Thoracic aorta (tissue), 2 donors: Measurements from ENCODE around the gene TRIM13. TPM values are rescaled to one million over a fixed set of nuclear protein-coding genes. Genes with fewer than 3 reads are reported as not detected.
"Not testable (repeated sequence)": the region's sequence is repeated elsewhere in the genome, so short reads cannot be mapped to it uniquely, and the experiment has no call there.

ENCODE experiments used
- ATAC-seq: fragments of 150-250 bp; one replicate; pipeline ENCODE4 v1.8.0; 2017; ENCODE audit warnings: low read depth; ENCODE audit not compliant: insufficient number of reproducible peaks, low FRiP score
- DNase-seq: peaks from one replicate; pipeline ENCODE4 v3.0.0-alpha.2; 2020; ENCODE audit warnings: low spot score
- H3K27ac ChIP-seq, 2 donors: fragments of 200-600 bp; sonication (generic); 1 replicate in 1 of 2; 2 replicates in 1 of 2; pipeline ENCODE4 v1.5.1; 2016; ENCODE audit warnings: mild to moderate bottlenecking in 2 of 2, moderate library complexity in 2 of 2
- H3K27me3 ChIP-seq: fragments of 200-600 bp; sonication (generic); replicated peaks from 2 replicates; pipeline ENCODE4 v1.6.0; 2016; ENCODE audit warnings: mild to moderate bottlenecking; ENCODE audit not compliant: insufficient read depth
- H3K36me3 ChIP-seq: fragments of 200-600 bp; sonication (generic); one replicate; pipeline ENCODE4 v1.5.1; 2016
- H3K4me1 ChIP-seq, 2 donors: fragments of 200-600 bp; sonication (generic); 1 replicate in 1 of 2; 2 replicates in 1 of 2; pipeline versions ENCODE4 v1.5.1 to v1.6.0; 2016; ENCODE audit warnings: low read depth in 2 of 2, mild to moderate bottlenecking in 1 of 2; ENCODE audit not compliant: control insufficient read depth in 1 of 2
- H3K4me3 ChIP-seq: fragments of 200-600 bp; sonication (generic); 2 replicates; pipeline ENCODE4 v1.5.1; 2016; ENCODE audit warnings: mild to moderate bottlenecking
- H3K9me3 ChIP-seq: fragments of 200-600 bp; sonication (generic); 2 replicates; pipeline ENCODE4 v1.5.1; 2016
- CTCF ChIP-seq: fragments of 200-600 bp; sonication (generic); IDR thresholded peaks from one replicate; pipeline ENCODE4 v1.5.1; 2019; ENCODE audit warnings: antibody characterized with exemption
- total RNA-seq, 2 donors: library from RNA; depleted of rRNA; stranded (reverse); fragments of >200 nt; gene quantifications; one replicate each; pipeline versions ENCODE4 v1.1.0 to v1.2.3, GENCODE V29; 2016

The TRIM13 gene
- total RNA-seq, 2 donors from 2014 or later = 22.4 to 24.4 TPM

GRCh38 chr13:50060718-50061117 is 63.9 kb downstream of the TRIM13 start:
- no peak for TF ChIP-seq CTCF
- H3K27ac ChIP-seq = no peak overlapping the region
- H3K4me3 ChIP-seq = no peak overlapping the region
- H3K9me3 ChIP-seq = no peaks in the 10 kb centered on the region
- DNase-seq = no peak
- ATAC-seq = no peak
- no peaks in the 10 kb centered on the region for H3K36me3 ChIP-seq
- H3K4me1 ChIP-seq = peaks cover 0 to 2% of the 10 kb centered on the region in 2 donors
- no peaks in the 10 kb centered on the region for H3K27me3 ChIP-seq

GRCh38 chr13:50062336-50062735 is 65.5 kb downstream of the TRIM13 start:
- not testable (repeated sequence) for DNase-seq, H3K9me3 ChIP-seq, H3K27me3 ChIP-seq, H3K27ac ChIP-seq, ATAC-seq, H3K4me3 ChIP-seq, H3K36me3 ChIP-seq
- H3K4me1 ChIP-seq = peaks cover 0 to 12% of the 10 kb centered on the region in 2 donors

GRCh38 chr13:50065712-50066111 is 68.9 kb downstream of the TRIM13 start:
- H3K4me1 ChIP-seq = peaks cover 17 to 40% of the 10 kb centered on the region in 2 donors
- no peak overlapping the region for H3K27ac ChIP-seq
- no peak for DNase-seq
- H3K9me3 ChIP-seq = no peaks in the 10 kb centered on the region
- no peak for TF ChIP-seq CTCF
- no peak for ATAC-seq
- no peaks in the 10 kb centered on the region for H3K36me3 ChIP-seq
- no peak overlapping the region for H3K4me3 ChIP-seq
- H3K27me3 ChIP-seq = no peaks in the 10 kb centered on the region

Other genes with a start within 250 kb of the TRIM13 start
- gene KPNA3, start 204.4 kb upstream of the TRIM13 start, total RNA-seq = 10 to 100 TPM; 30.3 to 30.9 TPM
- 1 to 10 TPM; 4.0 to 4.1 TPM for gene SPRYD7, start 60.7 kb upstream of the TRIM13 start, total RNA-seq
- 1 to 10 TPM in 1 of 2 donors, under 1 TPM in 1; 0.54 to 2.0 TPM for gene KCNRG, start 18.4 kb downstream of the TRIM13 start, total RNA-seq